SK-N-SH (cell line): ENCODE measurements around the gene IFNL3.

Experiments
- EP300 ChIP-seq, 2 experiments: IDR thresholded peaks; 2 replicates each; pipeline versions ENCODE4 v1.4.0 to v1.6.1; 2012; ENCODE audit warnings: borderline replicate concordance in 1 of 2, low read depth in 1 of 2, low read length in 1 of 2
- FOXM1 ChIP-seq: IDR thresholded peaks from 2 replicates; pipeline ENCODE4 v1.4.0; 2012; ENCODE audit warnings: low read depth, mild to moderate bottlenecking
- GABPA ChIP-seq: IDR thresholded peaks from 2 replicates; pipeline ENCODE4 v1.4.0; 2012; ENCODE audit warnings: low read depth, mild to moderate bottlenecking
- POLR2AphosphoS5 ChIP-seq: IDR thresholded peaks from 2 replicates; pipeline ENCODE4 v1.6.1; 2012; ENCODE audit warnings: low read depth, low read length
- RAD21 ChIP-seq: IDR thresholded peaks from 2 replicates; pipeline ENCODE4 v1.6.1; 2012; ENCODE audit warnings: mild to moderate bottlenecking, low read length
- SIN3A ChIP-seq: IDR thresholded peaks from 2 replicates; pipeline ENCODE4 v1.6.1; 2012; ENCODE audit warnings: low read depth, mild to moderate bottlenecking, low read length, moderate library complexity, borderline replicate concordance
- SMC3 ChIP-seq: IDR thresholded peaks from 2 replicates; pipeline ENCODE4 v1.6.1; 2012; ENCODE audit warnings: low read depth, low read length, improper control_type of control experiment
- TF ChIP-seq, protein P1 (sequence below): fragments of 200-600 bp; sonication (generic); IDR thresholded peaks from 2 replicates; pipeline ENCODE4 v1.6.1; 2017; ENCODE audit warnings: antibody characterized with exemption, mild to moderate bottlenecking, moderate library complexity
- TF ChIP-seq, protein P2 (sequence below): IDR thresholded peaks from 2 replicates; pipeline ENCODE4 v1.4.0; 2012; ENCODE audit warnings: low read depth

DNA sequence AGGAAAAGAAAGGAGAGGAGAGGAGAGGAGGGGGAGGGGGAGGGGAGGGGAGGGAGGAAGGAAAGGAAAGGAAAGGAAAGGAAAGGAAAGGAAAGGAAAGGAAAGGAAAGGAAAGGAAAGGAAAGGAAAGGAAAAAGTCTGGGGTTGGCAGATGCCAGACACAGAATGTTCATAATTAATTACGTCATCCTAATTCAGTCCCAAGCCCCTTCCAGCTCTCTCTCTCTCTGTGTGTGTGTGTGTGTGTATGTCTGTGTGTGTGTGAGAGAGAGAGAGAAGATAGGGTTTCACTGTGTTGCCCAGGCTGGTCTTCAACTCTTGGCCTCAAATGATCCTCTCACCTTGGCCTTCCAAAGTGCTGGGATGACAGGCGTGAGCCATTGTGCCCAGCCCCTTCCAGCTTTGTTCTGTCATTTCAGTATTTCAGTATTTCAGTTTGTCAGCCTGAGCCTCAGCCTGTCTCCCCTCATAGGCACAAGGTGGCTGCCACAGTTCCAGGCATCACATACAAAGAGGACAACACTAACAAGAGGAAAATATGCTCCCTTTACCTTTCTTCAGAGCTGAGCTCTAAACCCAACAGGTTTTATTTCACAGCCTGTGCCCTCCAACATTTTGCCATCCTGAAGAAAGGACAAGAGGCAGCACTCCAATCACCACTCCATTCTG lies 14.6 kb downstream of the IFNL3 start:
- no peak for TF ChIP-seq POLR2AphosphoS5
- no peak for TF ChIP-seq EP300 (IDR thresholded peaks at IDR 0.05; ENCODE audit: borderline replicate concordance in 1 of 2, low read depth in 1 of 2, low read length in 1 of 2)
- TF ChIP-seq, protein P1, sequence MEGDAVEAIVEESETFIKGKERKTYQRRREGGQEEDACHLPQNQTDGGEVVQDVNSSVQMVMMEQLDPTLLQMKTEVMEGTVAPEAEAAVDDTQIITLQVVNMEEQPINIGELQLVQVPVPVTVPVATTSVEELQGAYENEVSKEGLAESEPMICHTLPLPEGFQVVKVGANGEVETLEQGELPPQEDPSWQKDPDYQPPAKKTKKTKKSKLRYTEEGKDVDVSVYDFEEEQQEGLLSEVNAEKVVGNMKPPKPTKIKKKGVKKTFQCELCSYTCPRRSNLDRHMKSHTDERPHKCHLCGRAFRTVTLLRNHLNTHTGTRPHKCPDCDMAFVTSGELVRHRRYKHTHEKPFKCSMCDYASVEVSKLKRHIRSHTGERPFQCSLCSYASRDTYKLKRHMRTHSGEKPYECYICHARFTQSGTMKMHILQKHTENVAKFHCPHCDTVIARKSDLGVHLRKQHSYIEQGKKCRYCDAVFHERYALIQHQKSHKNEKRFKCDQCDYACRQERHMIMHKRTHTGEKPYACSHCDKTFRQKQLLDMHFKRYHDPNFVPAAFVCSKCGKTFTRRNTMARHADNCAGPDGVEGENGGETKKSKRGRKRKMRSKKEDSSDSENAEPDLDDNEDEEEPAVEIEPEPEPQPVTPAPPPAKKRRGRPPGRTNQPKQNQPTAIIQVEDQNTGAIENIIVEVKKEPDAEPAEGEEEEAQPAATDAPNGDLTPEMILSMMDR, result no peak
- TF ChIP-seq RAD21, result no peak
- no peak for TF ChIP-seq SMC3
- no peak for TF ChIP-seq FOXM1
- TF ChIP-seq SIN3A, result no peak
- TF ChIP-seq, protein P2, sequence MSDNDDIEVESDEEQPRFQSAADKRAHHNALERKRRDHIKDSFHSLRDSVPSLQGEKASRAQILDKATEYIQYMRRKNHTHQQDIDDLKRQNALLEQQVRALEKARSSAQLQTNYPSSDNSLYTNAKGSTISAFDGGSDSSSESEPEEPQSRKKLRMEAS, result no peak
- TF ChIP-seq GABPA, result no peak
